ENCODE data around the gene ECEL1.
A peak's percentile ranks its signal among the peaks of the same experiment; 100 is the strongest.
"Not testable (repeated sequence)": the region's sequence is repeated elsewhere in the genome, so short reads cannot be mapped to it uniquely, and the experiment has no call there.

The ECEL1 gene

GRCh38 chr2:232458051-232458660 lies 29.5 kb downstream of the ECEL1 start:
- no peak for DNase-seq

- no peak for DNase-seq
These were observed 30.3 kb downstream of the ECEL1 start for GRCh38 chr2:232457121-232458011.

GRCh38 chr2:232456296-232457120 lies 31.1 kb downstream of the ECEL1 start:
- DNase-seq, result no peak

- no peak for DNase-seq
These were observed 32.0 kb downstream of the ECEL1 start, which contains the start of gene ALPI for GRCh38 chr2:232455426-232456255. ALPI (plus strand) TSS chr2:232456153; CDS start chr2:232456200, 47 bp downstream.

- no peak for DNase-seq
These were observed 33.0 kb downstream of the ECEL1 start for GRCh38 chr2:232454630-232455029.

GRCh38 chr2:232451645-232452044 lies 36.0 kb downstream of the ECEL1 start:
- not testable (repeated sequence) for DNase-seq

GRCh38 chr2:232449964-232450363 lies 37.7 kb downstream of the ECEL1 start:
- no peak for DNase-seq

GRCh38 chr2:232448304-232448690 lies 39.3 kb downstream of the ECEL1 start:
- DNase-seq, result no peak

GRCh38 chr2:232447638-232448303 lies 39.9 kb downstream of the ECEL1 start:
- DNase-seq, result no peak

GRCh38 chr2:232447091-232447620 lies 40.5 kb downstream of the ECEL1 start:
- no peak for DNase-seq

- DNase-seq, result not testable (repeated sequence)
These were observed 41.3 kb downstream of the ECEL1 start for GRCh38 chr2:232446266-232446777.

GRCh38 chr2:232445149-232445885 lies 42.3 kb downstream of the ECEL1 start:
- DNase-seq, result not testable (repeated sequence)

GRCh38 chr2:232444409-232445148 lies 43.1 kb downstream of the ECEL1 start:
- peak; percentile 66 for DNase-seq

GRCh38 chr2:232443669-232444408 lies 43.8 kb downstream of the ECEL1 start:
- not testable (repeated sequence) for DNase-seq

- not testable (repeated sequence) for DNase-seq
These were observed 44.6 kb downstream of the ECEL1 start for GRCh38 chr2:232443047-232443446.

GRCh38 chr2:232442431-232442830 lies 45.2 kb downstream of the ECEL1 start:
- not testable (repeated sequence) for DNase-seq

GRCh38 chr2:232441922-232442321 lies 45.7 kb downstream of the ECEL1 start:
- DNase-seq, result not testable (repeated sequence)

GRCh38 chr2:232441147-232441651 lies 46.4 kb downstream of the ECEL1 start:
- DNase-seq, result no peak
